ENCODE results near the gene TMEM88. TPM values are rescaled to one million over a fixed set of nuclear protein-coding genes. Genes with fewer than 3 reads are reported as not detected.

TMEM88 gene
- total RNA-seq, 4 donors from 2014 or later: 9.2 to 41.7 (median 25.6) TPM

DNA sequence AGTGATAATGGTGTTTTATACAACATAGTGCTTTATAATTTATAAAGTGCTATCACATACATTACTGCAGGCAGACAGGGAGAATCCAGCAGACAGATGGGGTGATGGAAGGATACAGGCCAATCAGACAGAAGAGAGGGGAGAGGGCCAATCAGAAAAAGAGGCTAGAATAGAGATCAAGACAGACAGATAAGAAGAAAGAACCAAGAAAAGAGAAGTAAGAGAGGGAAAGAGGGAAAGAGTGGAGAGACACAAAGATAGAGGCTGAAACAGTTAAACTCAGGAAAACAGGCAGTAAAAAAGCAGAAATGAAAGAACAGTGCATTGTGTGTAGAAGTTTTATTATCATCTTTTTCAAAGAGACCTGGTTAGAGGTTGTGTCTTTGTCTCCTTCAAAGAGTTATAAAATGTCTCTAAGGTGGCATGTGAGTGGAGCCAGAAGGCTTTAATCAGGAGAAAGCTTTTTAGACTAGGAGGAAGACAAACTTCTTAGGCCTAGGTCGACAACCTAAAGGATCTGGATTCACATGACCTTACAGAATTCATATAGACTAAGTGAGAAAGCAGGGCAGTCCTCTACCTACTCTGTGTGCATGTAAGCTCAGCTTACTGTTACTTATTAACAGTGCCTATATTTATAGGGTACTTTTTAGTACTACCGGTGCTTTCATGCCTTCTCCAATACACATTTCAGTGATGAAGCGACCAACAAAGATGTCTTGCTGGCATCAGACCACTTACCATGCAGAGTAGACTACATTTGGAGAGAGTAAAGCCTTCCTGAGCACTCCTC, 25.4 kb downstream of the TMEM88 start:
- Histone ChIP-seq H3K27ac (peak overlapping the region in 1 of 4 donors; percentile 91), H3K4me3 (no peak overlapping the region), H3K4me1 (peaks cover 0 to 48% (median 9%) of the 10 kb centered on the region in 4 donors), H3K36me3 (peaks cover 0 to 17% (median 0%) of the 10 kb centered on the region in 3 donors), H3K9me3 (no peaks in the 10 kb centered on the region), H3K27me3 (no peaks in the 10 kb centered on the region)
- no peak for DNase-seq (ENCODE audit: low spot score in 2 of 2)
- WGBS, 2 donors: 64 to 68% methylated on average over 3 of the region's 3 CpGs
- TF ChIP-seq, protein P1, sequence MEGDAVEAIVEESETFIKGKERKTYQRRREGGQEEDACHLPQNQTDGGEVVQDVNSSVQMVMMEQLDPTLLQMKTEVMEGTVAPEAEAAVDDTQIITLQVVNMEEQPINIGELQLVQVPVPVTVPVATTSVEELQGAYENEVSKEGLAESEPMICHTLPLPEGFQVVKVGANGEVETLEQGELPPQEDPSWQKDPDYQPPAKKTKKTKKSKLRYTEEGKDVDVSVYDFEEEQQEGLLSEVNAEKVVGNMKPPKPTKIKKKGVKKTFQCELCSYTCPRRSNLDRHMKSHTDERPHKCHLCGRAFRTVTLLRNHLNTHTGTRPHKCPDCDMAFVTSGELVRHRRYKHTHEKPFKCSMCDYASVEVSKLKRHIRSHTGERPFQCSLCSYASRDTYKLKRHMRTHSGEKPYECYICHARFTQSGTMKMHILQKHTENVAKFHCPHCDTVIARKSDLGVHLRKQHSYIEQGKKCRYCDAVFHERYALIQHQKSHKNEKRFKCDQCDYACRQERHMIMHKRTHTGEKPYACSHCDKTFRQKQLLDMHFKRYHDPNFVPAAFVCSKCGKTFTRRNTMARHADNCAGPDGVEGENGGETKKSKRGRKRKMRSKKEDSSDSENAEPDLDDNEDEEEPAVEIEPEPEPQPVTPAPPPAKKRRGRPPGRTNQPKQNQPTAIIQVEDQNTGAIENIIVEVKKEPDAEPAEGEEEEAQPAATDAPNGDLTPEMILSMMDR (IDR thresholded peaks at IDR 0.05): no peak
- TF ChIP-seq EP300 (IDR thresholded peaks at IDR 0.05) (no peak), POLR2A (IDR thresholded peaks at IDR 0.05) (no peak)

GRCh38 chr17:7881276-7882054, 26.6 kb downstream of the TMEM88 start:
- H3K27ac ChIP-seq: peak overlapping the region in 2 of 4 donors; percentile 91 to 95
- no peaks in the 10 kb centered on the region for H3K27me3 ChIP-seq
- H3K9me3 ChIP-seq: no peaks in the 10 kb centered on the region
- H3K4me1 ChIP-seq: peaks cover 0 to 59% (median 13%) of the 10 kb centered on the region in 4 donors
- WGBS, 2 donors: 43 to 47% methylated on average over 7 of the region's 7 CpGs
- H3K4me3 ChIP-seq: no peak overlapping the region
- TF ChIP-seq, protein P1 (IDR thresholded peaks at IDR 0.05): no peak
- TF ChIP-seq EP300 (IDR thresholded peaks at IDR 0.05): no peak
- no peak for TF ChIP-seq POLR2A (IDR thresholded peaks at IDR 0.05)
- no peak for DNase-seq (ENCODE audit: low spot score in 2 of 2)
- H3K36me3 ChIP-seq: peaks cover 0 to 17% (median 0%) of the 10 kb centered on the region in 3 donors

DNA sequence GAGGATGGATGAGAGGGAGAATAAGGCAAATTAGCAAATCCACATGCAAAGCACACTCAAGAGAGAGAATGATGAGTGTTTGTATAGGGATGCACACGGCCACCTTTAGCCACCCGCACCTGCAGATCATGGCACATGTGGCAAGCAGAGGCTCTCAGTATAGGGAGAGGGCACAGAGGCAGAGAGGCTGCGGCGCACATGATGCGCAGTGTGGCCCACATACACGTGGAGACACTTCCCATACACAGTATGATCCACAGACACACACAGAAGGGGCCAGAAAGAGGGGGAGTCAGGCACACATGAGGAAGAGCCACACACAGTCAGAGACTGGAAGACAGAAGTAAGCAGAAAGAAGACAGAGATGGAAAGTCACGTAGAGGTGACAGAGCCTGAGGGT, 27.2 kb downstream of the TMEM88 start:
- TF ChIP-seq EP300 (IDR thresholded peaks at IDR 0.05): no peak
- TF ChIP-seq, protein P1 (IDR thresholded peaks at IDR 0.05): no peak
- TF ChIP-seq POLR2A (IDR thresholded peaks at IDR 0.05): no peak
- H3K36me3 ChIP-seq: peaks cover 0 to 17% (median 0%) of the 10 kb centered on the region in 3 donors
- H3K4me1 ChIP-seq: peaks cover 0 to 65% (median 18%) of the 10 kb centered on the region in 4 donors
- DNase-seq (ENCODE audit: low spot score in 2 of 2): no peak
- H3K4me3 ChIP-seq: no peak overlapping the region
- no peaks in the 10 kb centered on the region for H3K27me3 ChIP-seq
- H3K9me3 ChIP-seq: no peaks in the 10 kb centered on the region
- 68 to 74% methylated on average over 7 of the region's 7 CpGs for WGBS, 2 donors
- peak overlapping the region in 2 of 4 donors; percentile 91 to 95 for H3K27ac ChIP-seq

DNA sequence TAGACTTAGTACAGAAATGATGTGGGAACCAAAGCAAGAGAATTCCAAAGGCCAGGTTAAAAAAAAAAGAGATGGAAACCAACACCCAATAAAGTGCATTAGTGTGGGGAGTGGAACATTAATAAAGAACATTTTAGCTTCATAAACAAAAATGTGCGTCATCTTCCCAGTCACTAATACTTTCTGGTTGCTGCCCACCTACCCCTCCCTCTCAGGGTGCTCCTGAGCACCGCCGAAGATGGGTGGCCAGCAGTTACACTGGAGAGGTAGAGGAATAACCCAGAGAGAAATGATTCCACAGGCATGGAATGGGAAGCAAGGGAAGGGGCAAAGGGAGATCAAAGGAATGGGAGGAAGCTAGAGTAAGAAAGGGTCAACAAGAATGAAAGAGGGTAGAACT, 27.8 kb downstream of the TMEM88 start:
- Histone ChIP-seq H3K27ac (peak overlapping the region; percentile 62 to 95 (median 85)), H3K36me3 (peaks cover 0 to 17% (median 0%) of the 10 kb centered on the region in 3 donors), H3K9me3 (no peaks in the 10 kb centered on the region), H3K4me3 (peak overlapping the region in 1 of 4 donors; percentile 2), H3K27me3 (no peaks in the 10 kb centered on the region), H3K4me1 (peaks cover 0 to 69% (median 21%) of the 10 kb centered on the region in 4 donors)
- DNase-seq (ENCODE audit: low spot score in 2 of 2): no peak
- TF ChIP-seq, protein P1 (IDR thresholded peaks at IDR 0.05): no peak
- TF ChIP-seq EP300 (IDR thresholded peaks at IDR 0.05) (peak in 1 of 2 donors; percentile 69), POLR2A (IDR thresholded peaks at IDR 0.05) (peak in 1 of 2 donors; percentile 57)
- WGBS, 2 donors: 72 to 75% methylated on average over 3 of the region's 3 CpGs

All from tibial nerve (tissue), 4 donors.